HG03442 (cell line): Measurements from ENCODE around the gene EFCAB10.
"Not testable (repeated sequence)": the region's sequence is repeated elsewhere in the genome, so short reads cannot be mapped to it uniquely, and the experiment has no call there.

Experiments used
- ATAC-seq: cut with Tn5 transposase; IDR thresholded peaks from one replicate; pipeline ENCODE4 v1.9.1; 2021; ENCODE audit warnings: mild to moderate bottlenecking, moderate library complexity; ENCODE audit not compliant: unreplicated experiment

EFCAB10 gene

GRCh38 chr7:105532709-105533460 lies 48.4 kb downstream of the EFCAB10 start:
- no peak for ATAC-seq

- peak; percentile 97 for ATAC-seq
Measured at GRCh38 chr7:105531792-105532671, 49.3 kb downstream of the EFCAB10 start, which contains the start of gene RINT1. Gene RINT1, plus strand, starts transcription at chr7:105532201. Its CDS starts 115 bp downstream, at chr7:105532316.

GRCh38 chr7:105530546-105530945 lies 50.7 kb downstream of the EFCAB10 start:
- no peak for ATAC-seq

GRCh38 chr7:105530126-105530525 lies 51.2 kb downstream of the EFCAB10 start:
- no peak for ATAC-seq

- not testable (repeated sequence) for ATAC-seq
Measured at GRCh38 chr7:105527737-105528136, 53.6 kb downstream of the EFCAB10 start.

- no peak for ATAC-seq
Measured at GRCh38 chr7:105524840-105525239, 56.5 kb downstream of the EFCAB10 start.

- ATAC-seq = not testable (repeated sequence)
Measured at GRCh38 chr7:105524423-105524822, 56.9 kb downstream of the EFCAB10 start.

- peak; percentile 77 for ATAC-seq
Measured at GRCh38 chr7:105521717-105522463, 59.4 kb downstream of the EFCAB10 start, which contains the start of gene PUS7. Gene PUS7, minus strand, starts transcription at chr7:105522271. Its CDS starts 13,759 bp downstream, at chr7:105508512.

- peak; percentile 47 for ATAC-seq
Measured at GRCh38 chr7:105521027-105521716, 60.1 kb downstream of the EFCAB10 start.

- not testable (repeated sequence) for ATAC-seq
Measured at GRCh38 chr7:105520620-105521019, 60.7 kb downstream of the EFCAB10 start.

- ATAC-seq = no peak
Measured at GRCh38 chr7:105519353-105519752, 61.9 kb downstream of the EFCAB10 start.

- not testable (repeated sequence) for ATAC-seq
Measured at GRCh38 chr7:105515610-105516009, 65.7 kb downstream of the EFCAB10 start.
